OCI-LY3 (cell line): ENCODE results near the gene SEPTIN1.

Experiments used
- H2AFZ ChIP-seq: fragments of 200-600, 300-600 bp; shearing (Covaris generic); 2 replicates; pipeline ENCODE4 v1.6.0; 2014; ENCODE audit warnings: antibody characterized with exemption, low read depth, low read length
- H3K27ac ChIP-seq: fragments of 200-600, 300-600 bp; sonication (generic); 2 replicates; pipeline ENCODE4 v1.5.1; 2014; ENCODE audit warnings: mild to moderate bottlenecking, low read length, moderate library complexity, mixed read lengths
- H3K27me3 ChIP-seq: fragments of 200-600, 300-600 bp; sonication (generic); 2 replicates; pipeline ENCODE4 v1.6.1; 2014; ENCODE audit warnings: low read depth, low read length, mixed read lengths
- H3K36me3 ChIP-seq: fragments of 200-600, 300-600 bp; sonication (generic); replicated peaks from 2 replicates; pipeline ENCODE3; 2014; ENCODE audit warnings: low read depth, low read length, mixed read lengths
- H3K4me1 ChIP-seq: fragments of 300-600, 200-600 bp; sonication (generic); 2 replicates; pipeline ENCODE4 v1.6.1; 2014; ENCODE audit warnings: low read length, mixed read lengths
- H3K4me2 ChIP-seq: fragments of 200-600, 300-600 bp; sonication (generic); 2 replicates; pipeline ENCODE4 v1.6.1; 2014; ENCODE audit warnings: low read length, mixed read lengths
- H3K4me3 ChIP-seq: fragments of 300-600, 200-600 bp; sonication (generic); 2 replicates; pipeline ENCODE4 v1.5.1; 2014; ENCODE audit warnings: antibody characterized with exemption, mild to moderate bottlenecking, low read length, moderate library complexity
- H3K79me2 ChIP-seq: fragments of 300-600, 200-600 bp; shearing (Covaris generic); 2 replicates; pipeline ENCODE4 v1.6.1; 2014; ENCODE audit warnings: mild to moderate bottlenecking, low read length, mixed read lengths
- H3K9ac ChIP-seq: fragments of 300-600, 200-600 bp; shearing (Covaris generic); 2 replicates; pipeline ENCODE4 v1.6.0; 2014; ENCODE audit warnings: mild to moderate bottlenecking, low read length, moderate library complexity
- H3K9me3 ChIP-seq: fragments of 200-600, 300-600 bp; shearing (Covaris generic); 2 replicates; pipeline ENCODE4 v1.6.1; 2014; ENCODE audit warnings: low read length, mixed read lengths; ENCODE audit not compliant: insufficient read depth
- H4K20me1 ChIP-seq: fragments of 200-600, 300-600 bp; sonication (generic); 2 replicates; pipeline ENCODE4 v1.6.1; 2016; ENCODE audit warnings: low read length, mixed read lengths; ENCODE audit not compliant: insufficient read depth
- CTCF ChIP-seq: fragments of 200-600, 300-600 bp; sonication (generic); IDR thresholded peaks from 2 replicates; pipeline ENCODE4 v1.5.1; 2014; ENCODE audit warnings: antibody characterized with exemption, low read length, low read depth
- EZH2phosphoT487 ChIP-seq: fragments of 200-600 bp; shearing (Covaris generic); IDR thresholded peaks from 2 replicates; pipeline ENCODE4 v1.6.1; 2018; ENCODE audit warnings: antibody characterized with exemption, mixed run types, low read depth

The SEPTIN1 gene

GRCh38 chr16:30382111-30382881 lies at the start of gene SEPTIN1:
SEPTIN1 (minus strand) TSS chr16:30382561; CDS start chr16:30382542, 19 bp downstream.
- Histone ChIP-seq H3K9ac (peak within 1 kb of the TSS; percentile 84), H3K36me3 (peaks cover 5% of the 10 kb centered on the region), H2AFZ (peak within 1 kb of the TSS; percentile 80), H3K4me2 (peak within 1 kb of the TSS; percentile 92), H3K9me3 (no peaks in the 10 kb centered on the region), H4K20me1 (no peaks in the 10 kb centered on the region), H3K4me1 (peaks cover 30% of the 10 kb centered on the region), H3K27ac (peak within 1 kb of the TSS; percentile 68), H3K4me3 (peak within 1 kb of the TSS; percentile 87), H3K27me3 (no peaks in the 10 kb centered on the region), H3K79me2 (peaks cover 21% of the 10 kb centered on the region)
- TF ChIP-seq CTCF, result no peak

- Histone ChIP-seq H3K27ac (peak overlapping the region; percentile 59), H4K20me1 (no peaks in the 10 kb centered on the region), H3K4me3 (peak overlapping the region; percentile 66), H3K36me3 (peaks cover 14% of the 10 kb centered on the region), H3K4me2 (peak overlapping the region; percentile 73), H3K9me3 (no peaks in the 10 kb centered on the region), H3K9ac (peak overlapping the region; percentile 58), H3K79me2 (peaks cover 40% of the 10 kb centered on the region), H3K27me3 (no peaks in the 10 kb centered on the region), H3K4me1 (peaks cover 13% of the 10 kb centered on the region), H2AFZ (peak overlapping the region; percentile 89)
- peak; percentile 50 for TF ChIP-seq CTCF
- TF ChIP-seq EZH2phosphoT487, result no peak
These were observed 48.1 kb upstream of the SEPTIN1 start for GRCh38 chr16:30430428-30430970.

- Histone ChIP-seq H3K79me2 (peaks cover 42% of the 10 kb centered on the region), H3K9ac (peak within 1 kb of the TSS; percentile 86), H3K4me1 (peaks cover 13% of the 10 kb centered on the region), H3K27me3 (no peaks in the 10 kb centered on the region), H3K36me3 (peaks cover 14% of the 10 kb centered on the region), H2AFZ (peak within 1 kb of the TSS; percentile 89), H3K4me2 (peak within 1 kb of the TSS; percentile 85), H3K27ac (peak within 1 kb of the TSS; percentile 59), H4K20me1 (no peaks in the 10 kb centered on the region), H3K4me3 (peak within 1 kb of the TSS; percentile 85), H3K9me3 (no peaks in the 10 kb centered on the region)
- TF ChIP-seq EZH2phosphoT487 (no peak), CTCF (peak; percentile 85)
These were observed 47.5 kb upstream of the SEPTIN1 start, which contains the start of gene DCTPP1 for GRCh38 chr16:30429678-30430427. DCTPP1 (minus strand) TSS chr16:30430030; CDS start chr16:30429980, 50 bp downstream.

- Histone ChIP-seq H3K9me3 (no peaks in the 10 kb centered on the region), H3K27me3 (no peaks in the 10 kb centered on the region), H3K4me1 (peaks cover 13% of the 10 kb centered on the region), H3K27ac (peak overlapping the region; percentile 50), H2AFZ (no peak overlapping the region), H3K4me3 (peak overlapping the region; percentile 85), H4K20me1 (no peaks in the 10 kb centered on the region), H3K36me3 (peaks cover 18% of the 10 kb centered on the region), H3K9ac (peak overlapping the region; percentile 86), H3K4me2 (peak overlapping the region; percentile 85), H3K79me2 (peaks cover 42% of the 10 kb centered on the region)
- TF ChIP-seq CTCF (no peak), EZH2phosphoT487 (no peak)
These were observed 47.0 kb upstream of the SEPTIN1 start for GRCh38 chr16:30429418-30429677.
